Measurements from ENCODE around the gene XXYLT1.

DNA sequence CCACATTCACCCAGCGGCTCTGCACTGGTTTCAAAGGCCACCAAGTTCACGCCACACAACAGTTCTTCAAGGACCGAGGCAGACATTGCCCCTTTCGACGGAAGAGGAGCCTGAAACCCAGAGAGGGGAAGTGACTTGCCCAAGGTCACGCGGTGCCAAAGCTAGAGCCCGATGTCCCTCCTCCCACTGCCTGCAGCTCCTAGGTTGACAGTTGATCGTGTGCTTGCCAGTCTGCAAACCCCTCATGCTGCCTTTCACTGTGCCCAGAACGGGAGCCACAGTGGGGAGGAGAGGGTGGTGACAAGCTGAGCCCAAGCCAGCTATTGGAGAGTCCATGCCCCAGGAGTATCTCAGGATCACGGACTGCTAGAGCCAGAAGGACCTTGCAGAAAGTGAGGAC is 230.9 kb downstream of the XXYLT1 start:
- TF ChIP-seq, protein P1, sequence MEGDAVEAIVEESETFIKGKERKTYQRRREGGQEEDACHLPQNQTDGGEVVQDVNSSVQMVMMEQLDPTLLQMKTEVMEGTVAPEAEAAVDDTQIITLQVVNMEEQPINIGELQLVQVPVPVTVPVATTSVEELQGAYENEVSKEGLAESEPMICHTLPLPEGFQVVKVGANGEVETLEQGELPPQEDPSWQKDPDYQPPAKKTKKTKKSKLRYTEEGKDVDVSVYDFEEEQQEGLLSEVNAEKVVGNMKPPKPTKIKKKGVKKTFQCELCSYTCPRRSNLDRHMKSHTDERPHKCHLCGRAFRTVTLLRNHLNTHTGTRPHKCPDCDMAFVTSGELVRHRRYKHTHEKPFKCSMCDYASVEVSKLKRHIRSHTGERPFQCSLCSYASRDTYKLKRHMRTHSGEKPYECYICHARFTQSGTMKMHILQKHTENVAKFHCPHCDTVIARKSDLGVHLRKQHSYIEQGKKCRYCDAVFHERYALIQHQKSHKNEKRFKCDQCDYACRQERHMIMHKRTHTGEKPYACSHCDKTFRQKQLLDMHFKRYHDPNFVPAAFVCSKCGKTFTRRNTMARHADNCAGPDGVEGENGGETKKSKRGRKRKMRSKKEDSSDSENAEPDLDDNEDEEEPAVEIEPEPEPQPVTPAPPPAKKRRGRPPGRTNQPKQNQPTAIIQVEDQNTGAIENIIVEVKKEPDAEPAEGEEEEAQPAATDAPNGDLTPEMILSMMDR (conservative IDR thresholded peaks at IDR 0.05; ENCODE audit: low read depth, low read length), result no peak
- no peak for TF ChIP-seq POLR2A (IDR thresholded peaks at IDR 0.05; ENCODE audit: low read depth, low read length)
- TF ChIP-seq, protein P2, sequence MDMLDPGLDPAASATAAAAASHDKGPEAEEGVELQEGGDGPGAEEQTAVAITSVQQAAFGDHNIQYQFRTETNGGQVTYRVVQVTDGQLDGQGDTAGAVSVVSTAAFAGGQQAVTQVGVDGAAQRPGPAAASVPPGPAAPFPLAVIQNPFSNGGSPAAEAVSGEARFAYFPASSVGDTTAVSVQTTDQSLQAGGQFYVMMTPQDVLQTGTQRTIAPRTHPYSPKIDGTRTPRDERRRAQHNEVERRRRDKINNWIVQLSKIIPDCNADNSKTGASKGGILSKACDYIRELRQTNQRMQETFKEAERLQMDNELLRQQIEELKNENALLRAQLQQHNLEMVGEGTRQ (IDR thresholded peaks at IDR 0.05; ENCODE audit: low read depth, low read length), result no peak
- no peak for TF ChIP-seq SMC3 (IDR thresholded peaks at IDR 0.05; ENCODE audit: low read depth, low read length)
- TF ChIP-seq RCOR1 (IDR thresholded peaks at IDR 0.05; ENCODE audit: insufficient replicate concordance, low read length), result no peak
- TF ChIP-seq MXI1 (IDR thresholded peaks at IDR 0.05; ENCODE audit: borderline replicate concordance, low read depth, low read length), result no peak
- TF ChIP-seq BHLHE40 (IDR thresholded peaks at IDR 0.05; ENCODE audit: low read depth, low read length), result no peak

Data from IMR-90 (cell line).